ENCODE results near the gene MSH3. TPM values are rescaled to one million over a fixed set of nuclear protein-coding genes. Genes with fewer than 3 reads are reported as not detected.

Gene MSH3
- total and polyA plus RNA-seq, 8 donors: 2.3 to 25.5 (median 9.9) TPM

- Histone ChIP-seq H3K9me3 (no peaks in the 10 kb centered on the region), H3K36me3 (peaks cover 0 to 42% (median 34%) of the 10 kb centered on the region in 4 donors), H3K27me3 (no peaks in the 10 kb centered on the region), H3K4me3 (no peak overlapping the region), H3K4me1 (no peaks in the 10 kb centered on the region), H3K27ac (no peak overlapping the region)
- WGBS, 5 donors: 78 to 82% (median 79%) methylated on average over 5 of the region's 5 CpGs
- DNase-seq: no peak
- TF ChIP-seq POLR2AphosphoS5 (IDR thresholded peaks at IDR 0.05) (no peak), EP300 (IDR thresholded peaks at IDR 0.05) (no peak), CTCF (IDR thresholded peaks at IDR 0.05) (no peak), POLR2A (IDR thresholded peaks at IDR 0.05) (no peak)
- intact Hi-C loops (cut with DNase I; ENCODE audit: low total_unique reads): no loop called here
Measured at GRCh38 chr5:80703747-80704146, 49.3 kb downstream of the MSH3 start.

- no peaks in the 10 kb centered on the region for H3K9me3 ChIP-seq
- no peak overlapping the region for H3K4me3 ChIP-seq
- no peak for DNase-seq
- WGBS, 5 donors: 80 to 100% (median 93%) methylated on average over 1 of the region's 1 CpG
- no peak overlapping the region for H3K27ac ChIP-seq
- H3K4me1 ChIP-seq: no peaks in the 10 kb centered on the region
- no peaks in the 10 kb centered on the region for H3K27me3 ChIP-seq
- peaks cover 0 to 46% (median 39%) of the 10 kb centered on the region in 4 donors for H3K36me3 ChIP-seq
- intact Hi-C loops (cut with DNase I; ENCODE audit: low total_unique reads): no loop called here
- TF ChIP-seq CTCF (IDR thresholded peaks at IDR 0.05) (no peak), POLR2AphosphoS5 (IDR thresholded peaks at IDR 0.05) (no peak), POLR2A (IDR thresholded peaks at IDR 0.05) (no peak), EP300 (IDR thresholded peaks at IDR 0.05) (no peak)
Measured at GRCh38 chr5:80704221-80704620, 49.8 kb downstream of the MSH3 start.

DNA sequence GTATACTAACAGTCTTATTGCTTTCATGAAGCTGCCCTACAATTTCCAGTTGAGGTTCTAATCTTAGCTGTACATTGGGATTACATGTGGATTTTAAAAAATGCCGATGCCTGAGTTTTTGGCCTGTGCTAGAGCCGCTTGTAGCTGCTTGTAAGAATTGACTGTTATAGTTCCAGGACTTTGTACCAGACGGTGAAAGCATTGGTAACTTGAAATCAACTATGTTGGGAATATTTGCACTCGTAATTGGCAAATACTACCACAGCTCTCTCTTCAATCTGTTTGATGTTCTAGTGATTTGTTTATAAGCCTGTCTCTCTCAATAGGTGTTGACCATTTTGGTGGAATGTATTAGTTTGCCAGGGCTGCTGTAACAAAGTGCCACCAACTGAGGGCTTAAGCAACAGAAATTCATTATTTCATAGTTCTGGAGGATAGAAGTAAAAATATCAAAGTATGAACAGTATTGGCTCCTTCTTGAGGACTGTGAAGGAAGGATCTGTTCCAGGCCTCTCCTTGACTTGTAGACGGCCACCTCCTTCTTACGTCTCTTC is 50.8 kb downstream of the MSH3 start:
- Histone ChIP-seq H3K27ac (no peak overlapping the region), H3K9me3 (no peaks in the 10 kb centered on the region), H3K4me1 (no peaks in the 10 kb centered on the region), H3K27me3 (no peaks in the 10 kb centered on the region), H3K4me3 (no peak overlapping the region), H3K36me3 (peaks cover 0 to 57% (median 44%) of the 10 kb centered on the region in 4 donors)
- DNase-seq: no peak
- intact Hi-C loops (cut with DNase I; ENCODE audit: low total_unique reads): no loop called here
- TF ChIP-seq POLR2A (IDR thresholded peaks at IDR 0.05) (no peak), EP300 (IDR thresholded peaks at IDR 0.05) (no peak), POLR2AphosphoS5 (IDR thresholded peaks at IDR 0.05) (no peak)
- 79 to 95% (median 89%) methylated on average over 6 of the region's 6 CpGs for WGBS, 5 donors

DNA sequence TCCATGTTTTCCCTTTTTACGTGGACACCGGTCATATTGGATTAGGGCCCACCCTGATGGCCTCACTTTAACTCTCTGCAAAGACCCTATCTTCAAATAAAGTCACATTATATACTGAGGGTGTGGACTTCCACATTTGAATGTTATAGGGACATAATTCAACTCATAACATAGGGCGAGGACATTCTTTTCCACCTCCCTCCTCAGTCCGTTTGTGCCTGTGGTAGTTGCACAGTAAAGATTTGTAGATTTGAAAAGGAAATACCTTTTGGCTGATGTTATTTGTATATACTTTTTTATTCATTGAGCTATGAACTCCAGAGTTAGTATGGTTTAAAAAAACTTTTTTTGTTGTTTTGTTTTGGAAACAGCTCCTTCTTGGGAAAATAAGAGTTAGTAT is 51.3 kb downstream of the MSH3 start:
- Histone ChIP-seq H3K9me3 (no peaks in the 10 kb centered on the region), H3K4me3 (no peak overlapping the region), H3K27ac (no peak overlapping the region), H3K27me3 (no peaks in the 10 kb centered on the region), H3K4me1 (no peaks in the 10 kb centered on the region), H3K36me3 (peaks cover 0 to 59% (median 45%) of the 10 kb centered on the region in 4 donors)
- WGBS, 5 donors: 89 to 91% (median 90%) methylated on average over 4 of the region's 4 CpGs
- TF ChIP-seq CTCF (IDR thresholded peaks at IDR 0.05): no peak
- intact Hi-C loops (cut with DNase I; ENCODE audit: low total_unique reads): no loop called here
- DNase-seq: no peak

DNA sequence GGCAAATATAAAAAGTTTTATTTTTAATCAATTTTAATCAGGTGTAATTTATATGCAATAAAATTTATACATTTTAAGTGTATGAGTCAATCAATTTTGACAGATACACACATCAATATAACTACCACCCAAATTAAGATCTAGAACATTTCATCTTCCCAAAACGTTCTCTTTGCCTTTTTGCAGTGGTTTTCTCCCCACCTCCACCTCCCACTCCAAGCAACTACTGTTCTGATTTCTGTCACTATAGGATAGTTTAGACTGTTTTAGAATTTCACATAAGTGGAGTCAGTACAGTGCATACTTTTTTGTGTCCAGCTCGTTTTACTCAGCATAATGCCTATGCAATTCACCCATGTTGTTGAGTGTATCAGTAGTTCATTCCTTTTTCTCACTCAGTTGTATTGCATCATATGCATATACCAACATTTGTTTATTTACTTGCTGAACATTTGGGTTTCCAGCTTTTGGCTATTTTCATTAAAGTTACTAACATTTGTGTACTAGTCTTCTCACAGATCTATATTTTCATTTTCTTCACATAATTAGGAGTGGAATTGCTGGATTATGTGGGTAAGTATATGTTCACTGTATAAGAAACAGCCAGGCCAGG is 52.5 kb downstream of the MSH3 start:
- Histone ChIP-seq H3K36me3 (peaks cover 0 to 67% (median 45%) of the 10 kb centered on the region in 4 donors), H3K4me3 (no peak overlapping the region), H3K27me3 (no peaks in the 10 kb centered on the region), H3K4me1 (no peaks in the 10 kb centered on the region), H3K27ac (no peak overlapping the region), H3K9me3 (no peaks in the 10 kb centered on the region)
- intact Hi-C loops (cut with DNase I; ENCODE audit: low total_unique reads): no loop called here
- DNase-seq: no peak
- 74 to 85% (median 84%) methylated on average over 2 of the region's 2 CpGs for WGBS, 5 donors
- TF ChIP-seq POLR2A (IDR thresholded peaks at IDR 0.05): no peak
- TF ChIP-seq EP300 (IDR thresholded peaks at IDR 0.05): no peak
- no peak for TF ChIP-seq CTCF (IDR thresholded peaks at IDR 0.05)
- no peak for TF ChIP-seq POLR2AphosphoS5 (IDR thresholded peaks at IDR 0.05)

All from stomach (tissue), 9 donors.